CD4-positive, alpha-beta T cell treated with Interleukin-6 for 4 hours (primary cell): Measurements from ENCODE around the gene EID2.

Source experiments
- DNase-seq: peaks from one replicate; pipeline ENCODE4 v3.0.0-alpha.2; 2020; ENCODE audit warnings: mixed read lengths

Gene EID2

DNA sequence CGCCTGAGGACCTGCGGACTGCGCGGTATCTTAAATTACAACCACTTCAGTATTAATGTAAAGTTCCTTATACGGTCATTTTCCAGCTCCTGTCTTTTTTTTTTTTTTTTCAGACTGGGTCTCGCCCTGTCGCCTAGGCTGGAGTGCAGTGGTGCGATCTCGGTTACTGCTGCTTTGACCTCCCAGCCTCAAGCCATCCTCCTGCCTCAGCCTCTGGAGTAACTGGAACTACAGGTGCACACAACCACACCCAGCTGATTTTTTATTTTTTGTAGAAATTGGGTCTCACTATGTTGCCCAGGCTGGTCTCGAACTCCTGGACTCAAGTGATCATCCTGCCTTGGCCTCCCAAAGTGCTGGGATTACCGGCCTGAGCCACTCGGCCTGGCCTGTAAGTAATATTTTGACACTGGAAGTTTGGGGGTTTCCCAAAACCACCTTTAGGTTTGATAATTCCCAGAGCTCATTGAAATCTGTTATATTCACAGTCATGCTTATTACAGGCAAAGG is 6.9 kb downstream of the EID2 start:
- no peak for DNase-seq

GRCh38 chr19:39532233-39533002 is 7.5 kb downstream of the EID2 start, which contains the start of gene EID2B:
TSS of gene EID2B (minus strand) at chr19:39532852. CDS start at chr19:39532802, 50 bp downstream.
- DNase-seq = peak; percentile 96

GRCh38 chr19:39531834-39532232 is 8.1 kb downstream of the EID2 start:
- DNase-seq = no peak

GRCh38 chr19:39525205-39525604 is 14.8 kb downstream of the EID2 start:
- no peak for DNase-seq

- no peak for DNase-seq
These were observed 15.5 kb downstream of the EID2 start for GRCh38 chr19:39524495-39524894.

GRCh38 chr19:39520541-39521484 is 19.1 kb downstream of the EID2 start:
- DNase-seq = no peak

- DNase-seq = no peak
These were observed 21.0 kb downstream of the EID2 start for GRCh38 chr19:39518975-39519374.

GRCh38 chr19:39518458-39518857 is 21.5 kb downstream of the EID2 start:
- no peak for DNase-seq

- no peak for DNase-seq
These were observed 22.5 kb downstream of the EID2 start for GRCh38 chr19:39517432-39517831.

DNA sequence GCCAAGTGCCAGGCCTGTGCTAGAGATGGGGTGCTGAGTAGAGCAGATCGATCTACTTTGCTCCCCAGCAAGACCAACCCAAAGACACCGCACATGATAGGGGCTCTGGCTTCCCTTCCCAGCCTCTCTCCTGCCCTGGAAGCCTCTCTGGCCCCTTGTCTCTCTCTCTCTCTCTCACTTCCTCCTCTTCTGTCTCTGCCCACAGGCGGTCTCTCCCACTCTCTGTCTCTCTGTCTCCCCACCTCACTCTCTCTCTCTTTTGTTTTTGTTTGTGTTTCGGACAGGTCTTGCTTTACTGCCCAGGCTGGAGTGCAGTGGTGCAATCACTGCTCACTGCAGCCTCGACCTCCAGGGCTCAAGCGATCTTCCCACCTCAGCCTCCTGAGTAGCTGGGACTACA is 23.7 kb downstream of the EID2 start:
- DNase-seq = no peak

DNA sequence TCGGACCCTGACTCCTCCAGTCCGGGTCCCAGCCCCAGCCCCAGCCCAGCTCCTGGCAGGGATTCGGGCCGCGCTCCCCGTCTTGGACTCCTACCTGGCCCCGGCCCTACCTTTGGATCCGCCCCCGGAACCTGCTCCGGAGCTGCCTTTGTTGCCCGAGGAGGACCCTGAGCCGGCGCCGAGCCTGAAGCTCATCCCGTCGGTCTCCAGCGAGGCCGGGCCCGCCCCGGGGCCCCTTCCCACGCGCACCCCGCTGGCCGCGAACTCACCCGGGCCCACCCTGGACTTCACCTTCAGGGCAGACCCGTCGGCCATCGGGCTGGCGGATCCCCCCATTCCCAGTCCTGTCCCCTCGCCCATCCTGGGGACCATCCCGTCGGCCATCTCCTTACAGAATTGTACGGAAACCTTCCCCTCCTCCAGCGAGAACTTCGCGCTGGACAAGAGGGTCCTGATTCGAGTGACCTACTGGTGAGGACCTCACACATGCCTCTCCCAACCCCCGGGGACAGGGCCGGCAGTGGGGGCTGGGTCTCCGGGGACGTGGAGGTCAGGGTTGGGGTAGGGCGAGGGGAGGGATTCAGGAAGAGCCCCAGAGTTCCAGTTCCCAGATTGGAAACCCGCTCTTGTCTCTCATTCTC is 24.3 kb downstream of the EID2 start:
- DNase-seq = peak; percentile 38

DNA sequence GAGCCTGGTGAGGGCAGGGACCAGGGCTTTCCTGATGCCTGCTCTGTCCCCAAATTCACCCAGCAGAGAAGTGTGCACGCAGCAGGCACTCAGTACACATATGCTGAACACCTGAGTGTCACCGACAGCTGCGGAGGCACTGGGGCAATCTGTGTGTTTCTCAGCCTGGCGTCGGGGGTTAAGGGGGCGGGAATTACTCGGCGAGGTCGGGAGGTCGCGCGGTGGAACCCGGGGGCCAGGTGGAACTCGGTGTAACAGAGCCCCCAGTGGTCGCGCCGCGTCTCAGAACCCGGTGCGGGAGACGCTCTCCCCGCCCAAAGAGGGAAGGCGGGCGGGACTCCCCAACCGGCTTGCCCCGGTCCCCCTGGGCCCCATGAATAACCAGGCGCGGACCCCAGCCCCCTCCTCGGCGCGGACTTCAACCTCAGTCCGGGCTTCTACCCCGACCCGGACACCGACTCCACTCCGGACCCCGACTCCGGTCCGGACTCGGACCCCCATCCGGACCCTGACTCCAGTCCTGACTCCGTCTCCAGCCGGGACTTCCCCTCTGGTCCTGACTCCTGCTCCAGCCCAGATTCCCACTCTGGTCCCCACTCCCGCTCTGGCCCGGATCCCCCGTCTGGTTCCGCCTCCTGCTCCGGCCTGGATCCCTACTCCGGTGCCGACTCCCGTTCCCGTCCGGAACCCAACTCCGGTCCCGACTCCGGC is 25.0 kb downstream of the EID2 start, which contains the start of gene SELENOV:
SELENOV (plus strand) TSS at position 300 of the 711 bp plus-strand sequence; CDS start at position 374, 74 bp downstream.
- peak; percentile 29 for DNase-seq

- DNase-seq = no peak
These were observed 27.0 kb downstream of the EID2 start for GRCh38 chr19:39512988-39513387.

DNA sequence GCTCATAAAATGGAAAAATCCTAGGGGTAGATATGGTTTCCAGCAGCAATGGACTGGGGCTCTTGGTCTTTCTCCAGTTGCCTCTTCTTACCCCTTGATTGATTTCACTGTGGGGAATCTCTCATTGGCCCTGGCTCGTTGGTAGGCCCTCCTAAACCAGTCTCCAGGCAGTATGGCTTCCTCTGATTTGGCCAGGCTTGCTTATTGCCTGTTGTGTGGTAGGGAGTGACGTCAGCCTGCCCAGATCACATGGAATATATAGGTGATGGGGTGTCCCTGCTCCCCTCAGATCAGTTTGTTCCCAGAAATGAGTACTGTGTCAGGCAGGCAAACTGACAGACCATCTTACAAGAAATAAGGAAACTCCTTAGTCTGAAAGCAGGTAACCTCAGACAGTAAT is 30.7 kb downstream of the EID2 start:
- DNase-seq = no peak

GRCh38 chr19:39508629-39509028 is 31.3 kb downstream of the EID2 start:
- no peak for DNase-seq

DNA sequence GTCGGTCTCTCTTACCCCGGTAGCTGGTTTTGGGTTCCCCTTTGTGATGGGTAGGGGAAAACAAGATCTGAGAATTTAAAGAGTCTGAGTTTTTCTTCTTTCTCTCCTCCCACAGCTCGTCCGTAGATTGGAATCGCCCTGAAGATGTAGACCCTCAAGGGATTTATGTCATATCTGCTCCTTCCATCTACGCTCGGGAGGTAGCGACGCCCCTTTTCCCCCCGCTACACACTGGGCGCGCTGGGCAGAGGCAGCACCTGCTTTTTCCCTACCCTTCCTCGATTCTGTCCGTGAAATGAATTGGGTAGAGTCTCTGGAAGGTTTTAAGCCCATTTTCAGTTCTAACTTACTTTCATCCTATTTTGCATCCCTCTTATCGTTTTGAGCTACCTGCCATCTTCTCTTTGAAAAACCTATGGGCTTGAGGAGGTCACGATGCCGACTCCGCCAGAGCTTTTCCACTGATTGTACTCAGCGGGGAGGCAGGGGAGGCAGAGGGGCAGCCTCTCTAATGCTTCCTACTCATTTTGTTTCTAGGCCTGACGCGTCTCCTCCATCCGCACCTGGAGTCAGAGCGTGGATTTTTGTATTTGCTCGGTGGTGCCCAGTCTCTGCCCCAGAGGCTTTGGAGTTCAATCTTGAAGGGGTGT is 32.1 kb downstream of the EID2 start:
- DNase-seq = no peak

DNA sequence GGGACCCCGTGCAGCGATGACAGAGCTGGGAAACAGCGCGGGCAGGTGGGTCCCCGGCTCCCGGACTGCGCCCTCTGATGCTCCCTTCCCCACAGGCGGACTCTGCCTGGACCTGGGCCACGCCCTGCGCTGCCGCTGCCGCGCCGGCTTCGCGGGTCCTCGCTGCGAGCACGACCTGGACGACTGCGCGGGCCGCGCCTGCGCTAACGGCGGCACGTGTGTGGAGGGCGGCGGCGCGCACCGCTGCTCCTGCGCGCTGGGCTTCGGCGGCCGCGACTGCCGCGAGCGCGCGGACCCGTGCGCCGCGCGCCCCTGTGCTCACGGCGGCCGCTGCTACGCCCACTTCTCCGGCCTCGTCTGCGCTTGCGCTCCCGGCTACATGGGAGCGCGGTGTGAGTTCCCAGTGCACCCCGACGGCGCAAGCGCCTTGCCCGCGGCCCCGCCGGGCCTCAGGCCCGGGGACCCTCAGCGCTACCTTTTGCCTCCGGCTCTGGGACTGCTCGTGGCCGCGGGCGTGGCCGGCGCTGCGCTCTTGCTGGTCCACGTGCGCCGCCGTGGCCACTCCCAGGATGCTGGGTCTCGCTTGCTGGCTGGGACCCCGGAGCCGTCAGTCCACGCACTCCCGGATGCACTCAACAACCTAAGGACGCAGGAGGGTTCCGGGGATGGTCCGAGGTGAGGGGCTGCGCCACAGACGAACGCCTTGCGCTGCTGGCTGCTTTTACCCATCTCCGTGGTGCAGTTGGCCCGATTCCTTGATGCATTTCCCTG is 32.8 kb downstream of the EID2 start:
- peak; percentile 52 for DNase-seq

DNA sequence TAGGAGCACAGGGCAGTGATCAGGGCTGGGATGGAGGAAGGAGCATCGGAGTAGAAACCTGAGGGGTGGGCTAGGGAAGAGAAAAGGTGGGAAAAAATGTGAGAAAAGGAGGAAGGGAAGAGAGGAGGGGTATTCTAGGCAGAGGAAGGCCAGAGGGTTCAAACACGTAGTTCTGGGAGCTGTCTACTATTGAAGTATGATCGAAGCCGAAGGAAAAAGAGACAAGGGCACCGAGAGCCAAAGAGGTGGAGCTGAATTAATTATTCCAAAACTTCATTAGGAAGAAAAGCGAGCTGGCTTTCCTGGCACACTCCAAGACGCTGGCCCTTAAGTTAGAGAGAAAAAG is 33.4 kb downstream of the EID2 start:
- no peak for DNase-seq

- DNase-seq = peak; percentile 79
These were observed 37.1 kb downstream of the EID2 start for GRCh38 chr19:39502640-39503417.

GRCh38 chr19:39501340-39501739 is 38.6 kb downstream of the EID2 start:
- DNase-seq = no peak
